Cerebellar nuclear complex (tissue), 1 donor: ENCODE results near the gene YWHAH.

Experiments used
- DNase-seq, 2 experiments: peaks; one replicate each; lab custom pipeline; 2025; lab: John Stamatoyannopoulos, UW

YWHAH gene

GRCh38 chr22:31943978-31944699 lies at the start of gene YWHAH:
TSS of gene YWHAH (plus strand) at chr22:31944535. CDS start at chr22:31944734, 199 bp downstream.
- peak in 1 of 2 experiments; percentile 77 for DNase-seq

GRCh38 chr22:31895411-31896123 lies 48.8 kb upstream of the YWHAH start:
- DNase-seq: no peak

GRCh38 chr22:31896472-31896871 lies 47.9 kb upstream of the YWHAH start:
- DNase-seq: no peak

- DNase-seq: no peak
Measured at GRCh38 chr22:31897842-31898805, 46.2 kb upstream of the YWHAH start.

- no peak for DNase-seq
Measured at GRCh38 chr22:31898926-31899325, 45.4 kb upstream of the YWHAH start.

- DNase-seq: no peak
Measured at GRCh38 chr22:31899669-31900068, 44.7 kb upstream of the YWHAH start.

GRCh38 chr22:31901388-31902137 lies 42.8 kb upstream of the YWHAH start:
- no peak for DNase-seq

- no peak for DNase-seq
Measured at GRCh38 chr22:31904651-31905050, 39.7 kb upstream of the YWHAH start.

GRCh38 chr22:31905356-31905755 lies 39.0 kb upstream of the YWHAH start:
- DNase-seq: no peak

- no peak for DNase-seq
Measured at GRCh38 chr22:31906086-31906485, 38.2 kb upstream of the YWHAH start.

- no peak for DNase-seq
Measured at GRCh38 chr22:31906569-31906968, 37.8 kb upstream of the YWHAH start.

GRCh38 chr22:31909977-31910376 lies 34.4 kb upstream of the YWHAH start:
- no peak for DNase-seq

- DNase-seq: no peak
Measured at GRCh38 chr22:31911565-31912406, 32.5 kb upstream of the YWHAH start.

- DNase-seq: no peak
Measured at GRCh38 chr22:31912407-31912743, 32.0 kb upstream of the YWHAH start.

- DNase-seq: no peak
Measured at GRCh38 chr22:31915586-31915985, 28.7 kb upstream of the YWHAH start.

- DNase-seq: no peak
Measured at GRCh38 chr22:31917227-31917921, 27.0 kb upstream of the YWHAH start.

GRCh38 chr22:31919730-31920129 lies 24.6 kb upstream of the YWHAH start:
- DNase-seq: no peak

GRCh38 chr22:31920306-31920705 lies 24.0 kb upstream of the YWHAH start:
- DNase-seq: no peak

- DNase-seq: no peak
Measured at GRCh38 chr22:31921106-31921505, 23.2 kb upstream of the YWHAH start.

GRCh38 chr22:31922534-31922933 lies 21.8 kb upstream of the YWHAH start:
- DNase-seq: no peak
